Measurements from ENCODE around the gene DOCK9. TPM values are rescaled to one million over a fixed set of nuclear protein-coding genes. Genes with fewer than 3 reads are reported as not detected.

Gene DOCK9, protein sequence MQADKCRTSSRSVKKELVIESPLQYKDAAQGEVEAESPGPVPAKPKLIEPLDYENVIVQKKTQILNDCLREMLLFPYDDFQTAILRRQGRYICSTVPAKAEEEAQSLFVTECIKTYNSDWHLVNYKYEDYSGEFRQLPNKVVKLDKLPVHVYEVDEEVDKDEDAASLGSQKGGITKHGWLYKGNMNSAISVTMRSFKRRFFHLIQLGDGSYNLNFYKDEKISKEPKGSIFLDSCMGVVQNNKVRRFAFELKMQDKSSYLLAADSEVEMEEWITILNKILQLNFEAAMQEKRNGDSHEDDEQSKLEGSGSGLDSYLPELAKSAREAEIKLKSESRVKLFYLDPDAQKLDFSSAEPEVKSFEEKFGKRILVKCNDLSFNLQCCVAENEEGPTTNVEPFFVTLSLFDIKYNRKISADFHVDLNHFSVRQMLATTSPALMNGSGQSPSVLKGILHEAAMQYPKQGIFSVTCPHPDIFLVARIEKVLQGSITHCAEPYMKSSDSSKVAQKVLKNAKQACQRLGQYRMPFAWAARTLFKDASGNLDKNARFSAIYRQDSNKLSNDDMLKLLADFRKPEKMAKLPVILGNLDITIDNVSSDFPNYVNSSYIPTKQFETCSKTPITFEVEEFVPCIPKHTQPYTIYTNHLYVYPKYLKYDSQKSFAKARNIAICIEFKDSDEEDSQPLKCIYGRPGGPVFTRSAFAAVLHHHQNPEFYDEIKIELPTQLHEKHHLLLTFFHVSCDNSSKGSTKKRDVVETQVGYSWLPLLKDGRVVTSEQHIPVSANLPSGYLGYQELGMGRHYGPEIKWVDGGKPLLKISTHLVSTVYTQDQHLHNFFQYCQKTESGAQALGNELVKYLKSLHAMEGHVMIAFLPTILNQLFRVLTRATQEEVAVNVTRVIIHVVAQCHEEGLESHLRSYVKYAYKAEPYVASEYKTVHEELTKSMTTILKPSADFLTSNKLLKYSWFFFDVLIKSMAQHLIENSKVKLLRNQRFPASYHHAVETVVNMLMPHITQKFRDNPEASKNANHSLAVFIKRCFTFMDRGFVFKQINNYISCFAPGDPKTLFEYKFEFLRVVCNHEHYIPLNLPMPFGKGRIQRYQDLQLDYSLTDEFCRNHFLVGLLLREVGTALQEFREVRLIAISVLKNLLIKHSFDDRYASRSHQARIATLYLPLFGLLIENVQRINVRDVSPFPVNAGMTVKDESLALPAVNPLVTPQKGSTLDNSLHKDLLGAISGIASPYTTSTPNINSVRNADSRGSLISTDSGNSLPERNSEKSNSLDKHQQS (N-terminal part only)
- total RNA-seq (100 to 1,000 TPM; 110 to 158 TPM), polyA plus RNA-seq (ENCODE audit: insufficient read length in 6 of 6) (100 to 1,000 TPM in 5 of 6 donors, 10 to 100 TPM in 1; 98.3 to 121 (median 108) TPM)
- long read RNA-seq, donor 1, partial matches to known transcripts = 30 of 30 reads
- long read RNA-seq, donor 1, other reads (novel, unspliced or antisense) = 0 of 30 reads
- long read RNA-seq, donor 2 = 0 reads
- long read RNA-seq, donor 3, partial matches to known transcripts = 10 of 10 reads
- long read RNA-seq, donor 3, other reads (novel, unspliced or antisense) = 0 of 10 reads
- long read RNA-seq, donor 4, partial matches to known transcripts = 0 of 2 reads
- long read RNA-seq, donor 4, other reads (novel, unspliced or antisense) = 2 of 2 reads
- long read RNA-seq, donor 5 = 0 reads
- long read RNA-seq, donor 6 = 0 reads
- long read RNA-seq, donor 7 = 0 reads
- long read RNA-seq, donor 8 = 0 reads
- long read RNA-seq, donor 9 = 0 reads
- long read RNA-seq, donor 10, partial matches to known transcripts = 1 of 2 reads
- long read RNA-seq, donor 10, other reads (novel, unspliced or antisense) = 1 of 2 reads
- long read RNA-seq, donor 11 = 0 reads
- long read RNA-seq, donor 12 = 0 reads

DNA sequence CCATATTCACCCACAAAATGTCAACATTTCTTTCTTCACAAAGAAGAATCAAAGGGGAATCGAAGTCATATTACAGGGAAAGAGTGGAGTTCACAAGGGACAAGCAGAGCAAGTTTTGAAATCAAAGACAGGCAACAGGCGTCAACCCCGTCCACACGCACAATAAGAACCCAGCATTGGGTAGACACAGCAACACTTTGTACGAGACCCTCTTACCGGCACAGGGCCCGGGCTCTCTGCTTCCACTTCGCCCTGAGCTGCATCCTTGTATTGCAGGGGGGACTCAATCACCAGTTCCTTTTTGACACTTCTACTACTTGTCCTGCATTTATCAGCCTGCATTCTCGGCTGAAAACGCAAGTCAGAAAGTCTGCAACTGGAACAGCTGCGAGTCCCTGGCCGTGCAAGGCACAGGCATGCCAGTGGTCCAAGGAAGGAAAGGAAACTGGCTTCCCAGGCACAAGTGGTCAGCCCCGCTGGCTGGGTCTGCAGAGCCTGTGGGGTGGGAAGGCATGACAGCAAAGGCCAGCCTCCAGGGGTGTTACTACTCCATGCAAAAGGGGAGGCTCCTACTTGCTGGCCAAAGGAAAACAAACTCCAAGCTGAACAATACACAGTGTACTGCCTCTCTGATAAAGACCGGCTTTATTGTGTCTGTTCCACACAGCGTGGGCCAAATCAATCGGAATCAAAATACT lies at the start of gene DOCK9:
DOCK9 (minus strand) TSS at position 497 of the 698 bp plus-strand sequence; CDS start at position 342, 155 bp downstream.
- TF ChIP-seq, protein P1, sequence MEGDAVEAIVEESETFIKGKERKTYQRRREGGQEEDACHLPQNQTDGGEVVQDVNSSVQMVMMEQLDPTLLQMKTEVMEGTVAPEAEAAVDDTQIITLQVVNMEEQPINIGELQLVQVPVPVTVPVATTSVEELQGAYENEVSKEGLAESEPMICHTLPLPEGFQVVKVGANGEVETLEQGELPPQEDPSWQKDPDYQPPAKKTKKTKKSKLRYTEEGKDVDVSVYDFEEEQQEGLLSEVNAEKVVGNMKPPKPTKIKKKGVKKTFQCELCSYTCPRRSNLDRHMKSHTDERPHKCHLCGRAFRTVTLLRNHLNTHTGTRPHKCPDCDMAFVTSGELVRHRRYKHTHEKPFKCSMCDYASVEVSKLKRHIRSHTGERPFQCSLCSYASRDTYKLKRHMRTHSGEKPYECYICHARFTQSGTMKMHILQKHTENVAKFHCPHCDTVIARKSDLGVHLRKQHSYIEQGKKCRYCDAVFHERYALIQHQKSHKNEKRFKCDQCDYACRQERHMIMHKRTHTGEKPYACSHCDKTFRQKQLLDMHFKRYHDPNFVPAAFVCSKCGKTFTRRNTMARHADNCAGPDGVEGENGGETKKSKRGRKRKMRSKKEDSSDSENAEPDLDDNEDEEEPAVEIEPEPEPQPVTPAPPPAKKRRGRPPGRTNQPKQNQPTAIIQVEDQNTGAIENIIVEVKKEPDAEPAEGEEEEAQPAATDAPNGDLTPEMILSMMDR (IDR thresholded peaks at IDR 0.05) = no peak
- DNase-seq (peak in 3 of 4 donors; percentile 57 to 74 (median 64)), ATAC-seq (peak; percentile 87)
- Histone ChIP-seq H3K27me3 (no peaks in the 10 kb centered on the region), H3K9me3 (no peaks in the 10 kb centered on the region), H3K36me3 (no peaks in the 10 kb centered on the region), H3K4me3 (peak within 1 kb of the TSS; percentile 23 to 43), H3K27ac (peak within 1 kb of the TSS; percentile 69 to 72), H3K4me1 (peaks cover 11 to 44% of the 10 kb centered on the region in 2 donors)
- intact Hi-C loops (cut with DNase I) = no loop called here

DNA sequence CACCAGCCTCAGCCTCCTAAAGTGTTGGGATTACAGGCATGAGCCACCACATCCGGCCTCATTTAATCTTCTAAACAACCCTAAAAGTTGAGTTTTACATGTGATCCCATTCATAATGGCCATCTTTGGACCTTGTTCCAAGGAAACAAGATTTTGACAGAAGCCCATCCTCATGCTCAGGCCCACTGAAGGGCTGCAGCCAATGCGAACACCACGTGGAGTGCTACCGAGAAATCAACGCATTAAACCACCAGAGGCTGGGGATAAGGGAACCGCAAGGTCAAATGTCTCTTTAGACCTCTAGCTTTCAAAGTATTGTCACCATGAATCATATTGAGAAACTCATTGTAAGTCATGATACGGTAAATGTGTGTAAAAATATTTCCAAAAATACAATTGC lies 49.4 kb upstream of the DOCK9 start:
- ATAC-seq (no peak), DNase-seq (no peak)
- Histone ChIP-seq H3K27ac (no peak overlapping the region), H3K36me3 (no peaks in the 10 kb centered on the region), H3K4me1 (peaks cover 0 to 10% of the 10 kb centered on the region in 2 donors), H3K4me3 (no peak overlapping the region), H3K9me3 (peaks cover 0 to 4% of the 10 kb centered on the region in 2 donors), H3K27me3 (peaks cover 0 to 59% of the 10 kb centered on the region in 2 donors)
- intact Hi-C loops (cut with DNase I) = no loop called here
- TF ChIP-seq, protein P1 (IDR thresholded peaks at IDR 0.05) = no peak

DNA sequence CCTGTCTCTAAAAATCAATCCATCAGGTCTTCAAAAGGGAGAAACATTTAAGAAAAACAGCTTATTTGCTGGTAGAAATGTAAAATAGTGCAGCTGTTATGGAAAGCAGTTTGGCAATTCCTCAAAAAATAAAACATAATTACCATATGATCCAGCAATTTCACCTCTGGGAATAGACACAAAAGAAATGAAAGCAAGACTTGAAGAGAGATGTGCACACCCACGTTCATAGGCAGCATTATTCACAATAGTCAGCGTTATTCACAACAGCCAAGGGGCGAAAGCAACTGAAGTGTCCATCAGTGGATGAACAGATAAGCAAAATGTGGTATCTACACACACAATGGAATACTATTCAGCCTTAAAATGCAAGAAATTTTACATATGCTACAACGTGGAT lies 45.1 kb upstream of the DOCK9 start:
- Histone ChIP-seq H3K36me3 (no peaks in the 10 kb centered on the region), H3K4me3 (no peak overlapping the region), H3K9me3 (no peaks in the 10 kb centered on the region), H3K4me1 (peaks cover 0 to 4% of the 10 kb centered on the region in 2 donors), H3K27me3 (peaks cover 0 to 22% of the 10 kb centered on the region in 2 donors), H3K27ac (no peak overlapping the region)
- TF ChIP-seq, protein P1 (IDR thresholded peaks at IDR 0.05) = no peak
- intact Hi-C loops (cut with DNase I) = no loop called here
- ATAC-seq (no peak), DNase-seq (no peak)
